Lower lobe of right lung (tissue), 2 donors: ENCODE data around the gene SLC2A1. TPM values are rescaled to one million over a fixed set of nuclear protein-coding genes. Genes with fewer than 3 reads are reported as not detected.

Experiments used
- ATAC-seq, 2 donors: fragments of 200-7000 bp; cut with Tn5 transposase; one replicate each; pipeline ENCODE4 v1.9.1; 2020 to 2022; ENCODE audit warnings: mild to moderate bottlenecking in 2 of 2, moderate library complexity in 2 of 2
- DNase-seq: peaks from one replicate; pipeline ENCODE4 v3.0.0-alpha.2; 2020
- H3K27ac ChIP-seq: fragments of 200-600 bp; one replicate; pipeline ENCODE4 v1.8.0; 2022
- H3K27me3 ChIP-seq: fragments of 200-600 bp; one replicate; pipeline ENCODE4 v1.8.0; 2022; ENCODE audit warnings: low read depth
- H3K36me3 ChIP-seq: fragments of 200-600 bp; one replicate; pipeline ENCODE4 v1.8.0; 2022; ENCODE audit warnings: mild to moderate bottlenecking
- H3K4me1 ChIP-seq: fragments of 200-600 bp; one replicate; pipeline ENCODE4 v1.8.0; 2022
- H3K4me3 ChIP-seq: fragments of 200-600 bp; one replicate; pipeline ENCODE4 v1.8.0; 2022; ENCODE audit warnings: mild to moderate bottlenecking
- H3K9me3 ChIP-seq: fragments of 200-600 bp; one replicate; pipeline ENCODE4 v1.8.0; 2022
- intact Hi-C: fragments of 100-400 bp; cut with DNase I; formaldehyde crosslinking; loops from one replicate; pipeline ENCODE4 v1.11.0; 2022
- total RNA-seq: library from RNA; stranded (reverse); fragmentation: NEBNext Ultra II Directional; extraction: Animal tissue kit (Norgen Biotek cat#: 25700); gene quantifications from one replicate; pipeline ENCODE4 v1.2.1, GENCODE V29; 2021
- TF ChIP-seq, protein P1 (sequence below): fragments of 200-600 bp; IDR thresholded peaks from one replicate; pipeline ENCODE4 v1.8.0; 2022; ENCODE audit warnings: antibody characterized with exemption, mild to moderate bottlenecking
- donor health status: DM: no; HTN: yes; CAD: no; lungs with severe emphysema.

The SLC2A1 gene
- total RNA-seq, 1 donor from 2014 or later: 10.6 TPM

DNA sequence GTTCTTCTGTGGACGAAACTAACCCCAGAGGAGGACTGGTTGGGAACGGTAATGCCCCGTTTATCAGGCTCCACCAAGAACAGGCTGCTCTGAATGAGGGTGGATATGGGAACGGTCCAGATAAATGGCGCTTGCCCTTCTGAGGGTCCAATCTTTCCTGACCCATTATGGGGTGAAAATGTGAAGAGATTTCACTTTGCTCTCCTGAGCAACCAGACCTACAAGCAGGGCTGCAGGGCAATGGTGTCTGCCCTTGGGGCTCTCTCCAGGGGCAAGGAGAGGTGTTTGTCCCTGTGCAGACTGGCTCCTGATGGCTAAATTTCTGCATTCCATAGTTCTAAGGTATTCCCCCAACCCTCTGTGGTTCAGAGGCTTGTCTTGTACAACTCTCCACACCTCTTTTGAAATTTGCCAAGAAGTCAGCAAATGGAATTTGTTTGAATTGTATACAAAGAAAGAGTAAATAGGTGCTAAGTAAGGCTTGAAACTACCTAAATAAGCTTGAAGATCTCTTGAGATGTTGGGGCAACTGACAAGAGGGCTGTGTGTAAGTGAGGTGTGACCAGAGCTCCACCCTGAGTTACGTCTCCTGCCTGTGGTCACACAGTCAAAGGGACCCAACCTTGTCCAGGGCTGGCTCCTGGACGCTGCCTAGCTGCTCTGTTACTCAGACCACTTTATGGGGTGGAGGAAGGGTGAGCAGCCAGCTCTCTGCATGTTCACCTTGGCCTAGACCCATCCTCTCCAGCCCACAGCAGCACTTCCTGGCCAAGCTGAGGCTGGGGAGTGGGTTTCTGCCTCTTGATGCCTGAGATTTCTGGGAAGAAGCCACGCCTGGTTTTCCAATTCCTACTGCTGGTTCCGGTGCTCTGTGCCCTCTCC is 24.8 kb downstream of the SLC2A1 start:
- TF ChIP-seq, protein P1, sequence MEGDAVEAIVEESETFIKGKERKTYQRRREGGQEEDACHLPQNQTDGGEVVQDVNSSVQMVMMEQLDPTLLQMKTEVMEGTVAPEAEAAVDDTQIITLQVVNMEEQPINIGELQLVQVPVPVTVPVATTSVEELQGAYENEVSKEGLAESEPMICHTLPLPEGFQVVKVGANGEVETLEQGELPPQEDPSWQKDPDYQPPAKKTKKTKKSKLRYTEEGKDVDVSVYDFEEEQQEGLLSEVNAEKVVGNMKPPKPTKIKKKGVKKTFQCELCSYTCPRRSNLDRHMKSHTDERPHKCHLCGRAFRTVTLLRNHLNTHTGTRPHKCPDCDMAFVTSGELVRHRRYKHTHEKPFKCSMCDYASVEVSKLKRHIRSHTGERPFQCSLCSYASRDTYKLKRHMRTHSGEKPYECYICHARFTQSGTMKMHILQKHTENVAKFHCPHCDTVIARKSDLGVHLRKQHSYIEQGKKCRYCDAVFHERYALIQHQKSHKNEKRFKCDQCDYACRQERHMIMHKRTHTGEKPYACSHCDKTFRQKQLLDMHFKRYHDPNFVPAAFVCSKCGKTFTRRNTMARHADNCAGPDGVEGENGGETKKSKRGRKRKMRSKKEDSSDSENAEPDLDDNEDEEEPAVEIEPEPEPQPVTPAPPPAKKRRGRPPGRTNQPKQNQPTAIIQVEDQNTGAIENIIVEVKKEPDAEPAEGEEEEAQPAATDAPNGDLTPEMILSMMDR: no peak
- ATAC-seq (peak; percentile 49 to 59), DNase-seq (no peak)
- Histone ChIP-seq H3K4me3 (no peak overlapping the region), H3K36me3 (peaks cover 10% of the 10 kb centered on the region), H3K27me3 (no peaks in the 10 kb centered on the region), H3K27ac (no peak overlapping the region), H3K9me3 (no peaks in the 10 kb centered on the region), H3K4me1 (peaks cover 84% of the 10 kb centered on the region)
- intact Hi-C loops: no loop called here

DNA sequence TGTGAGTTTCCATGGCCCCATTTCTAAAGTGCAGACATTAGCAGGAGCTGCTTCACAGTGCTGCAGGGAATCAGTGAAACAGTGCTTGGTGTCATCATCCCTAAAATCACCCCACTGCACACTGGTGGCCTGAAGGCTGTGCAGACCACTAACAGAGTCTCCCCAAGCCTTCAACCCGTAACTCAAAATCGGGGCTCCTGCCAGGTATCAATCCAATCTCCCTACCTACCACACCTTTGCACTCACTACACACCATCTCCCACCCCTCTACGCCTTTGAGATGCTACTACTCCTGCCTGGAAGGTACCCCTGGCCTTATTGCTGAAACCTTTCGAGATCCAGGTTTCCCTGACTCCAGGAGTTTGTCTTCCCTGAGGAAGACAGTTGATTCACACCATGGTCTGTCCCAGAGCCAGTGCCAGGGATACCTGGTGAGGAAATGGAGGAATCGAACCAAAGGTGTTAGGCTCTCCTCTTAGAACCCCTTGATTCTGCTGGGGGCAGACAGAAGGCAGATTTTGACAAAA is 25.5 kb downstream of the SLC2A1 start:
- H3K27ac ChIP-seq: peak overlapping the region; percentile 84
- H3K9me3 ChIP-seq: no peaks in the 10 kb centered on the region
- TF ChIP-seq, protein P1: no peak
- peaks cover 13% of the 10 kb centered on the region for H3K36me3 ChIP-seq
- H3K4me1 ChIP-seq: peaks cover 77% of the 10 kb centered on the region
- ATAC-seq (no peak), DNase-seq (no peak)
- no peaks in the 10 kb centered on the region for H3K27me3 ChIP-seq
- no peak overlapping the region for H3K4me3 ChIP-seq
- intact Hi-C loops: no loop called here

DNA sequence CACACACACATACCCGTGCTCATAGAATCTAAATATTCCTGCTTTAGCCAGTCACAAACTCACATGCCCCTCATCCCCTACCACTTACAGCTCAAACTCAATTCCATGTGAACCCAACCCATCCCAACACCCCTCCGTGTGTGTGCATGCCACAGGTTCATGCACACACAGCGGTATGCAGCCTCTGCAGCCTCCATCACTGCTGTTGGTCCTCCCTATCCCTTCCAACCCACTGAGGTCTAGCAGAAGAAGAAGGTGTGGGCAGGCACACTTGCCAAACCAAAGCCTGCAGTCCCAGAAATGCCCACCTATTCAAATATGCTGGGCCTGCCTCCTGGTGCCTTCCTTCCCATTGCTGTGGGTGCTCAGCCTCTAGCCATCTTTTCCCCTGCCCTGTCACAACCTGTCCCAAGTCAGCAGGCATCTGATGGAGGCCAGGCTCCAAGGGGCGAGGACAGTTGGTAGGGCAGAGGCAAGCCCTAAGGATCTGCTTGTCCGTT is 26.2 kb downstream of the SLC2A1 start:
- Histone ChIP-seq H3K36me3 (peaks cover 19% of the 10 kb centered on the region), H3K27me3 (no peaks in the 10 kb centered on the region), H3K27ac (peak overlapping the region; percentile 84), H3K4me3 (no peak overlapping the region), H3K9me3 (no peaks in the 10 kb centered on the region), H3K4me1 (peaks cover 71% of the 10 kb centered on the region)
- TF ChIP-seq, protein P1: no peak
- intact Hi-C loops: no loop called here
- DNase-seq (no peak), ATAC-seq (no peak)

DNA sequence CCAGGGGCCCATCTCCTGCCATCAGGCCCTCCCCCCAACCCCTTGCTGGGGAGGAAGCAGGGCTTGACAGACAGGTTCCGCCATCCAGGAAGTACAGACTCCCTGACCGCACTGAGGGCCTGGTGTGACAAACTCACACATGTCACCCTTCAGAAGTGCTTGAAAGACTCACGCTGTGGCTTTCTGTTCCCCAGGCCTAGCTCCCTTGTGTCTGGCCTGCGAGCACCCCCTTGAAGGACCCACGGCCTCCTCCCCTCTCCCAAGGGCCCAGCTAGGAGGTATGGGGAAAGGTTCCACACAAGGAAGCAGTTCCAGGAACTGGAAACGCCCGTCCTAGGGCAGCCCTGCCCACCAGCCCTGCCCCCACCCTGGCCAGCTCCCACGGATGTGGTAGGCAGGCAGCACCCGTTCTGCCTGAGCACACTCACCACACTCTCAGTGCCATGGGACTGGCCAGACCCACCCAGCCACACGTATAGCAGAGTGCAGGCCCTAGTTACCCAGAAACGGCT is 26.7 kb downstream of the SLC2A1 start:
- intact Hi-C loops: no loop called here
- peaks cover 65% of the 10 kb centered on the region for H3K4me1 ChIP-seq
- DNase-seq (peak; percentile 88), ATAC-seq (peak; percentile 78 to 79)
- TF ChIP-seq, protein P1: no peak
- no peaks in the 10 kb centered on the region for H3K27me3 ChIP-seq
- H3K4me3 ChIP-seq: no peak overlapping the region
- no peaks in the 10 kb centered on the region for H3K9me3 ChIP-seq
- H3K27ac ChIP-seq: peak overlapping the region; percentile 84
- H3K36me3 ChIP-seq: peaks cover 25% of the 10 kb centered on the region

DNA sequence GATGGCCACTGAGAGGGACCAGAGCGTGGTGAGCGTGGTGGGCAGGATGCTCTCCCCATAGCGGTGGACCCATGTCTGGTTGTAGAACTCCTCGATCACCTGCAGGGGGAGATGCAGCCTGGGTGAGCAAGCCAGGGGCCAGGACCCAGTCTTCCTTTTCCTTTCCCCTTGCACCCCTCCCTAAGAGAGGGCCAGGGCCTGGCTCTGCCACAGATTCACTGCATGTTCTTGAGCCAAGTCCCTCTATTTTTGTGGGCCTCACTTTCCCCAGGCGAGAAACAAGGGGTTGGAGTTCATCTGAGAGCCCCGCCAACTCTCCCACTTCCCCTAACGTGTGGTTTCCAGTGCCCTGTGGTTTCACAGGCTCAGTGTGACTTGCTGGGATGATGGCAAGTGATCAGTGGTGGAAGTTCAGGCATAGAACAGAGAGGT is 27.5 kb downstream of the SLC2A1 start:
- Histone ChIP-seq H3K36me3 (peaks cover 29% of the 10 kb centered on the region), H3K27ac (peak overlapping the region; percentile 84), H3K4me1 (peaks cover 57% of the 10 kb centered on the region), H3K4me3 (no peak overlapping the region), H3K27me3 (no peaks in the 10 kb centered on the region), H3K9me3 (no peaks in the 10 kb centered on the region)
- no peak for DNase-seq
- TF ChIP-seq, protein P1: peak; percentile 53
- intact Hi-C loops: no loop called here
- ATAC-seq: peak; percentile 48 to 55
